HL-60 (cell line): ENCODE measurements around the gene ANAPC5.

Experiments
- DNase-seq, 2 experiments: peaks; one replicate each; pipeline ENCODE4 v3.0.0-alpha.2; 2010 to 2020; ENCODE audit warnings: low read depth in 1 of 2, low spot score in 1 of 2
- H3K27ac ChIP-seq: fragments of 250-450 bp; sonication (Bioruptor Pico); replicated peaks from 2 replicates; pipeline ENCODE4 v1.5.1; 2020; ENCODE audit warnings: mild to moderate bottlenecking, moderate library complexity
- H3K27me3 ChIP-seq: fragments of 250-450 bp; sonication (Bioruptor Pico); 2 replicates; pipeline ENCODE4 v1.5.1; 2021; ENCODE audit warnings: mild to moderate bottlenecking, moderate library complexity; ENCODE audit not compliant: insufficient read depth, poor library complexity, severe bottlenecking
- H3K4me3 ChIP-seq: replicated peaks from 2 replicates; pipeline ENCODE4 v1.5.1; 2011; ENCODE audit warnings: mild to moderate bottlenecking, control low read depth, low read length; ENCODE audit not compliant: insufficient read depth
- CTCF ChIP-seq: IDR thresholded peaks from one replicate; pipeline ENCODE4 v1.5.1; 2011; ENCODE audit warnings: low read length, control low read depth, inconsistent platforms; ENCODE audit not compliant: insufficient read depth
- GABPA ChIP-seq: IDR thresholded peaks from 2 replicates; pipeline ENCODE4 v1.6.1; 2012; ENCODE audit warnings: low read depth
- POLR2AphosphoS5 ChIP-seq: IDR thresholded peaks from 2 replicates; pipeline ENCODE4 v1.6.1; 2012; ENCODE audit warnings: low read depth
- SPI1 ChIP-seq: IDR thresholded peaks from 2 replicates; pipeline ENCODE4 v1.6.1; 2012; ENCODE audit warnings: low read depth, mild to moderate bottlenecking, borderline replicate concordance
- TF ChIP-seq, protein P1 (sequence below): IDR thresholded peaks from 2 replicates; pipeline ENCODE4 v1.6.1; 2012; ENCODE audit warnings: low read depth; ENCODE audit not compliant: insufficient replicate concordance

Gene ANAPC5

DNA sequence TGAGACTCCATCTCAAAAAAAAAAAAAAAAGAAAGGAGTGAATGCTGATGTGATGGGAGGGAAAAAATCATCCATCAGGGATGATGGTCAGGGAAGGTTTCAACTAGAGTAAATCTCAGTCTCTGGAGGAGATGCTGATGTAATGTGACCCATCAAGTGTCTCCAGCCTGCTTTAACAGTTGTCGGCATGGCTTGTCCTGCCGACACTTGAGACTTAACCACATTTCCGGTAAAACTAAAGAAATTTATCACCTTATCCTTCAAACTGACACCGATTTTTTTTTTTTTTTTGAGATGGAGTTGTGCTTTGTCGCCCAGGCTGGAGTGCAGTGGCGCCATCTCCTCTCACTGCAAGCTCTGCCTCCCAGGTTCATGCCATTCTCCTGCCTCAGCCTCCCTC, 21.5 kb upstream of the ANAPC5 start:
- no peak for DNase-seq
- Histone ChIP-seq H3K4me3 (no peak overlapping the region), H3K27ac (no peak overlapping the region), H3K27me3 (no peaks in the 10 kb centered on the region)
- TF ChIP-seq, protein P1, sequence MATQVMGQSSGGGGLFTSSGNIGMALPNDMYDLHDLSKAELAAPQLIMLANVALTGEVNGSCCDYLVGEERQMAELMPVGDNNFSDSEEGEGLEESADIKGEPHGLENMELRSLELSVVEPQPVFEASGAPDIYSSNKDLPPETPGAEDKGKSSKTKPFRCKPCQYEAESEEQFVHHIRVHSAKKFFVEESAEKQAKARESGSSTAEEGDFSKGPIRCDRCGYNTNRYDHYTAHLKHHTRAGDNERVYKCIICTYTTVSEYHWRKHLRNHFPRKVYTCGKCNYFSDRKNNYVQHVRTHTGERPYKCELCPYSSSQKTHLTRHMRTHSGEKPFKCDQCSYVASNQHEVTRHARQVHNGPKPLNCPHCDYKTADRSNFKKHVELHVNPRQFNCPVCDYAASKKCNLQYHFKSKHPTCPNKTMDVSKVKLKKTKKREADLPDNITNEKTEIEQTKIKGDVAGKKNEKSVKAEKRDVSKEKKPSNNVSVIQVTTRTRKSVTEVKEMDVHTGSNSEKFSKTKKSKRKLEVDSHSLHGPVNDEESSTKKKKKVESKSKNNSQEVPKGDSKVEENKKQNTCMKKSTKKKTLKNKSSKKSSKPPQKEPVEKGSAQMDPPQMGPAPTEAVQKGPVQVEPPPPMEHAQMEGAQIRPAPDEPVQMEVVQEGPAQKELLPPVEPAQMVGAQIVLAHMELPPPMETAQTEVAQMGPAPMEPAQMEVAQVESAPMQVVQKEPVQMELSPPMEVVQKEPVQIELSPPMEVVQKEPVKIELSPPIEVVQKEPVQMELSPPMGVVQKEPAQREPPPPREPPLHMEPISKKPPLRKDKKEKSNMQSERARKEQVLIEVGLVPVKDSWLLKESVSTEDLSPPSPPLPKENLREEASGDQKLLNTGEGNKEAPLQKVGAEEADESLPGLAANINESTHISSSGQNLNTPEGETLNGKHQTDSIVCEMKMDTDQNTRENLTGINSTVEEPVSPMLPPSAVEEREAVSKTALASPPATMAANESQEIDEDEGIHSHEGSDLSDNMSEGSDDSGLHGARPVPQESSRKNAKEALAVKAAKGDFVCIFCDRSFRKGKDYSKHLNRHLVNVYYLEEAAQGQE = no peak
- TF ChIP-seq GABPA = no peak
- TF ChIP-seq SPI1 = no peak
- TF ChIP-seq CTCF = no peak
- TF ChIP-seq POLR2AphosphoS5 = no peak

GRCh38 chr12:121371404-121371803, 19.2 kb upstream of the ANAPC5 start:
- no peaks in the 10 kb centered on the region for H3K27me3 ChIP-seq
- TF ChIP-seq, protein P1 = no peak
- no peak for TF ChIP-seq CTCF
- TF ChIP-seq SPI1 = no peak
- TF ChIP-seq POLR2AphosphoS5 = no peak
- no peak for TF ChIP-seq GABPA
- no peak overlapping the region for H3K4me3 ChIP-seq
- no peak overlapping the region for H3K27ac ChIP-seq
- no peak for DNase-seq

DNA sequence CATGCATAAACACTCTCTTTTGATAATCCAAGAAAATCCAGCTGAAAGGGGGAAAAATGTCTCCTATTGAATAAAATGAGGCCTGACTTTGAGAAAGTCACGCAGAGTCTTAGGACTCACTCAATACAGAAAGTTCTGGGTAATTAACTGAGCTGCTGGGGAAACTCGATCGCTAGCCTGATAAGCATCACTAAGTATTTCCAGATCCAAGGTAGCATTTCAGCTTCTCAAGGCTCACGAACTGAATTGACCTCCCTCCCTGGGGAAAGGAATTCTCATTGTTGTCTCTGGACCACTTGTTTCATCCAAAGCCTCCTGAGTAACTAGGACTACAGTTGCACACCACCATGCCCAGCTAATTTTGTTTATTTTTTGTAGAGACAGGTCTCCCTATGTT, 13.8 kb upstream of the ANAPC5 start:
- H3K27ac ChIP-seq = no peak overlapping the region
- TF ChIP-seq, protein P1 = no peak
- TF ChIP-seq POLR2AphosphoS5 (no peak), SPI1 (no peak), GABPA (no peak), CTCF (no peak)
- DNase-seq = no peak

More for the DNA sequence above, 13.8 kb upstream of the ANAPC5 start:
- H3K27me3 ChIP-seq = no peaks in the 10 kb centered on the region
- no peak overlapping the region for H3K4me3 ChIP-seq
